Liver (tissue), 3 donors: ENCODE results near the gene MAT2A.

ENCODE experiments used
- EGR1 ChIP-seq, 2 donors: IDR thresholded peaks; 2 replicates each; pipeline ENCODE4 v1.6.1; 2016 to 2018; ENCODE audit warnings: antibody characterized with exemption in 2 of 2, low read depth in 2 of 2
- FOXA1 ChIP-seq: IDR thresholded peaks from 2 replicates; pipeline ENCODE4 v1.6.1; 2016; ENCODE audit warnings: antibody characterized with exemption
- RAD21 ChIP-seq, 2 donors: IDR thresholded peaks; 2 replicates each; pipeline ENCODE4 v1.6.1; 2016; ENCODE audit warnings: antibody characterized with exemption in 2 of 2, mild to moderate bottlenecking in 2 of 2
- SP1 ChIP-seq: IDR thresholded peaks from 2 replicates; pipeline ENCODE4 v1.6.1; 2018; ENCODE audit warnings: antibody characterized with exemption, mild to moderate bottlenecking
- TAF1 ChIP-seq: conservative IDR thresholded peaks from 2 replicates; pipeline ENCODE4 v1.6.1; 2016; ENCODE audit warnings: antibody characterized with exemption, mild to moderate bottlenecking
- YY1 ChIP-seq: IDR thresholded peaks from 2 replicates; pipeline ENCODE4 v1.6.1; 2016; ENCODE audit warnings: antibody characterized with exemption, mild to moderate bottlenecking
- TF ChIP-seq, protein P1 (sequence below): fragments of 150-350 bp; IDR thresholded peaks from 2 replicates; pipeline ENCODE4 v1.5.1; 2017; ENCODE audit warnings: improper control_type of control experiment, low read depth, low read length; ENCODE audit not compliant: missing input control
- TF ChIP-seq, protein P2 (sequence below): IDR thresholded peaks from 2 replicates; pipeline ENCODE4 v1.6.1; 2016; ENCODE audit warnings: antibody characterized with exemption, mild to moderate bottlenecking
- TF ChIP-seq, protein P3 (sequence below): IDR thresholded peaks from 2 replicates; pipeline ENCODE4 v1.6.1; 2016; ENCODE audit warnings: antibody characterized with exemption
- TF ChIP-seq, protein P4 (sequence below): IDR thresholded peaks from 2 replicates; pipeline ENCODE4 v1.6.1; 2016; ENCODE audit warnings: antibody characterized with exemption
- donor health status: healthy.
- donor health status: healthy.

DNA sequence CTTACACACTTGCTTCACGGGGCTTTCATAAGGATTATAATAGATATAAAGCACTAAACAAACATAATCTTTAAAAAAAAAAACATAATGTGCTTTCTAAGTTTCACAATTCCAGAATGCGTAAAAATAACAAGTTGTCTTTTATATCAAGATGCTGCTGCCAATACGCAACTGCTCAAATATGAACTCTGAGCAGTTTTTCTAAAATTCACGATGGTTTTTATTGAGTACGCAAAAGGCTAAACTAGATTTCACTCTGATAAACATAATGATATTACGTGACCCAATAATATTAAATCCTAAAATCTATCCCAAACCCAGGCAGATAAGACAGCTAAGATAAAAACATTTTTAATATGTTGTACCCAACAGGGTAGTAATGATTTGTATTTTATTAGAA is 24.6 kb upstream of the MAT2A start:
- TF ChIP-seq, protein P1, sequence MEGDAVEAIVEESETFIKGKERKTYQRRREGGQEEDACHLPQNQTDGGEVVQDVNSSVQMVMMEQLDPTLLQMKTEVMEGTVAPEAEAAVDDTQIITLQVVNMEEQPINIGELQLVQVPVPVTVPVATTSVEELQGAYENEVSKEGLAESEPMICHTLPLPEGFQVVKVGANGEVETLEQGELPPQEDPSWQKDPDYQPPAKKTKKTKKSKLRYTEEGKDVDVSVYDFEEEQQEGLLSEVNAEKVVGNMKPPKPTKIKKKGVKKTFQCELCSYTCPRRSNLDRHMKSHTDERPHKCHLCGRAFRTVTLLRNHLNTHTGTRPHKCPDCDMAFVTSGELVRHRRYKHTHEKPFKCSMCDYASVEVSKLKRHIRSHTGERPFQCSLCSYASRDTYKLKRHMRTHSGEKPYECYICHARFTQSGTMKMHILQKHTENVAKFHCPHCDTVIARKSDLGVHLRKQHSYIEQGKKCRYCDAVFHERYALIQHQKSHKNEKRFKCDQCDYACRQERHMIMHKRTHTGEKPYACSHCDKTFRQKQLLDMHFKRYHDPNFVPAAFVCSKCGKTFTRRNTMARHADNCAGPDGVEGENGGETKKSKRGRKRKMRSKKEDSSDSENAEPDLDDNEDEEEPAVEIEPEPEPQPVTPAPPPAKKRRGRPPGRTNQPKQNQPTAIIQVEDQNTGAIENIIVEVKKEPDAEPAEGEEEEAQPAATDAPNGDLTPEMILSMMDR: no peak
- TF ChIP-seq TAF1 (no peak), SP1 (no peak), RAD21 (IDR thresholded peaks at IDR 0.05) (no peak), YY1 (no peak), EGR1 (IDR thresholded peaks at IDR 0.05; ENCODE audit: low read depth in 2 of 2) (no peak), FOXA1 (no peak)
- TF ChIP-seq, protein P2, sequence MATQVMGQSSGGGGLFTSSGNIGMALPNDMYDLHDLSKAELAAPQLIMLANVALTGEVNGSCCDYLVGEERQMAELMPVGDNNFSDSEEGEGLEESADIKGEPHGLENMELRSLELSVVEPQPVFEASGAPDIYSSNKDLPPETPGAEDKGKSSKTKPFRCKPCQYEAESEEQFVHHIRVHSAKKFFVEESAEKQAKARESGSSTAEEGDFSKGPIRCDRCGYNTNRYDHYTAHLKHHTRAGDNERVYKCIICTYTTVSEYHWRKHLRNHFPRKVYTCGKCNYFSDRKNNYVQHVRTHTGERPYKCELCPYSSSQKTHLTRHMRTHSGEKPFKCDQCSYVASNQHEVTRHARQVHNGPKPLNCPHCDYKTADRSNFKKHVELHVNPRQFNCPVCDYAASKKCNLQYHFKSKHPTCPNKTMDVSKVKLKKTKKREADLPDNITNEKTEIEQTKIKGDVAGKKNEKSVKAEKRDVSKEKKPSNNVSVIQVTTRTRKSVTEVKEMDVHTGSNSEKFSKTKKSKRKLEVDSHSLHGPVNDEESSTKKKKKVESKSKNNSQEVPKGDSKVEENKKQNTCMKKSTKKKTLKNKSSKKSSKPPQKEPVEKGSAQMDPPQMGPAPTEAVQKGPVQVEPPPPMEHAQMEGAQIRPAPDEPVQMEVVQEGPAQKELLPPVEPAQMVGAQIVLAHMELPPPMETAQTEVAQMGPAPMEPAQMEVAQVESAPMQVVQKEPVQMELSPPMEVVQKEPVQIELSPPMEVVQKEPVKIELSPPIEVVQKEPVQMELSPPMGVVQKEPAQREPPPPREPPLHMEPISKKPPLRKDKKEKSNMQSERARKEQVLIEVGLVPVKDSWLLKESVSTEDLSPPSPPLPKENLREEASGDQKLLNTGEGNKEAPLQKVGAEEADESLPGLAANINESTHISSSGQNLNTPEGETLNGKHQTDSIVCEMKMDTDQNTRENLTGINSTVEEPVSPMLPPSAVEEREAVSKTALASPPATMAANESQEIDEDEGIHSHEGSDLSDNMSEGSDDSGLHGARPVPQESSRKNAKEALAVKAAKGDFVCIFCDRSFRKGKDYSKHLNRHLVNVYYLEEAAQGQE: no peak
- TF ChIP-seq, protein P3, sequence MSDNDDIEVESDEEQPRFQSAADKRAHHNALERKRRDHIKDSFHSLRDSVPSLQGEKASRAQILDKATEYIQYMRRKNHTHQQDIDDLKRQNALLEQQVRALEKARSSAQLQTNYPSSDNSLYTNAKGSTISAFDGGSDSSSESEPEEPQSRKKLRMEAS: no peak
- TF ChIP-seq, protein P4, sequence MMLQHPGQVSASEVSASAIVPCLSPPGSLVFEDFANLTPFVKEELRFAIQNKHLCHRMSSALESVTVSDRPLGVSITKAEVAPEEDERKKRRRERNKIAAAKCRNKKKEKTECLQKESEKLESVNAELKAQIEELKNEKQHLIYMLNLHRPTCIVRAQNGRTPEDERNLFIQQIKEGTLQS: no peak
